GM19099 (cell line): ENCODE results near the gene XRN2.

Experiments used
- POLR2A ChIP-seq: IDR thresholded peaks from 3 replicates; pipeline ENCODE4 v1.6.1; 2011; ENCODE audit warnings: low read depth; ENCODE audit not compliant: insufficient read length; ENCODE audit errors: extremely low read depth

XRN2 gene

DNA sequence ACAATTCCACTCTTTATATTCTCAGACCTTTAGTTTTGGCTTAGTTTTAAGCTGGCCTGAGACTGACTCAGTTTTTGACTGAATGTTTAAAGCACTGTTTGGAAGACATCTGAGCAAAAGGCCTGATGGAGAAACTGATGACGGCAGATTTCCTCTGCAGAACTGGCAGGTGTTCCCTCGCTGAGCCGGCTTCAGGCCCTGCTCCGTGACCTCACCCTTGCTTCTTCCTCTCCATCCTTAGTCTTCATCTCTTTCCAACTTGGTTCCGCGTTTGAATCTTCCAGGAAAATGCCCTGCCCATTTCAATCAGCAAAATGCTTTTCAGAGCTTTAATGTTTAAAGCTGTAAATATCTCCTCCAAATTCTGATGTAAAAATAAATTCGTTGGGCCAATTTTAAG lies 87.6 kb downstream of the XRN2 start:
- TF ChIP-seq POLR2A = no peak

DNA sequence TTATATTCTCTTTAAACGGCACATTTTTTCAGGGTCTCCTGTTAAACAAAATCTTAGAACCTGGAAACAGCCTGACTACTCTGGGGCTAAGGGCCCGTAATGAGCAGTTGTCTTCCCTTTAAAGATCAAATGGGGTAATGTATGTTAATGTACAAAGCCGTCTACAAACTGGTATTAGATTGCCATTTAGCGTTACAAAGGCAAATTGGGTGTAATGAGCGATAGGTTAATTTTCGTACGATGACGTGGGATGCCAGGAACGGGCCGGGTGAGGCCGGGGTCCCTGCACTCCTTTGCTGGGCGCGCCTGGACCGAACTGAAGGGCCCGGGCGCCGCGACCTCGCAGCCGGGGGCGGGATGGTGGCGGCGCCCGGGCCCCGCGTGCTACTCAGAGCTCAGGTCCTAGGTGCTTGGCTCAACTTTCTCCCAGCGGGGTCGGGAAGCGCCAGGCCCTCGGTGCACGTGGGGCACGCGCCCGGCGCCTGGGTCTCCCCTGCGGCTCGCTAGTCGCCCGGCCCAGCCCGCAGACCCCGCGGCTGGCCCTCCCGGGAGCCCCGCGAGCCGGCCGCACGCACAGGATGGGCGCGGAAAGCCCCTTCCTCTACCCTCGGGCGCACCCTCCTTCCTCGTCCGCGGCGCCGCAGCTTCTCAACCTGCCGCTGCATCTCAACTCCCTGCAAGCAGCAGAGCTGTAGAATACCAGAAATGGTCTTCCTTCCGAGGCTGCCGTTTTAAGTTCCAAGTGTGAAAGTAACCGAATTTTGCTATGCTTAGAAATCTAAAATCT lies 88.2 kb downstream of the XRN2 start:
- no peak for TF ChIP-seq POLR2A

DNA sequence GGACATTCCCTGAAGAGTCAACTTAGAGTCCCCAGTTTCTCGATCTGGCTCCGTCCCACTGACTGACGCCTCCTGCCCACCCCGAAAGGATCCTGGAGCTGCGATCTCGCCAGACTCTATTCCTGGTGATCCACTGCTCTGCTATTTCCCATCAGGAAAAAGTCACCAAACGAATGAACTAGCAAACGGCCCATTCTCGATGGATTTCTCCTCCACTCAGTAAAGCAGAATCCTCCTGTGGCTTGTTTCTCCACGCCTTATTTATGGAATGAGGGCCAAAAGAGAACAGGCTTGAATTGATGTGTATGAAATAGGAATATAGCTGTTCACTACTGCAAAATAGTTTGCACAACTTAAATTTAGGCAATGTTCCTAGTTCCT lies 88.8 kb downstream of the XRN2 start:
- no peak for TF ChIP-seq POLR2A

DNA sequence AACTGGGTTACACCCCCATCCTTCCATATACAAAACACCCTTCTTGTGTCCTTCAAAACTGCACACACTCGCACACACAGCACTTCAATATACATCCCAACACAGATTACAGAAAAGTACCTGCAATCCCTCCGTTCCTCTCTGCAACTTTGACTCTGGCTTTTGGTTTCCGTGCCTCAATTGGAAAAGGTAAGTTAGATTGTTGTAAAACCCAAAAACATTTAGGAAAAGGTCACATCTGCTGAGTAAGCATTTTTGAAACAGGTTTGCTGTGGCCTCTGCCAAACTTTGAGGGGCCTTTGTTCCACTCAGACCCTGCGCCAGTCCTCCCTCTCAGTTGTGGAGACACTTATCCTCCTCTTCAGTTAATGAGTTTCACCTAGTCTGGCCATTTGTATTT lies 90.0 kb downstream of the XRN2 start:
- no peak for TF ChIP-seq POLR2A

DNA sequence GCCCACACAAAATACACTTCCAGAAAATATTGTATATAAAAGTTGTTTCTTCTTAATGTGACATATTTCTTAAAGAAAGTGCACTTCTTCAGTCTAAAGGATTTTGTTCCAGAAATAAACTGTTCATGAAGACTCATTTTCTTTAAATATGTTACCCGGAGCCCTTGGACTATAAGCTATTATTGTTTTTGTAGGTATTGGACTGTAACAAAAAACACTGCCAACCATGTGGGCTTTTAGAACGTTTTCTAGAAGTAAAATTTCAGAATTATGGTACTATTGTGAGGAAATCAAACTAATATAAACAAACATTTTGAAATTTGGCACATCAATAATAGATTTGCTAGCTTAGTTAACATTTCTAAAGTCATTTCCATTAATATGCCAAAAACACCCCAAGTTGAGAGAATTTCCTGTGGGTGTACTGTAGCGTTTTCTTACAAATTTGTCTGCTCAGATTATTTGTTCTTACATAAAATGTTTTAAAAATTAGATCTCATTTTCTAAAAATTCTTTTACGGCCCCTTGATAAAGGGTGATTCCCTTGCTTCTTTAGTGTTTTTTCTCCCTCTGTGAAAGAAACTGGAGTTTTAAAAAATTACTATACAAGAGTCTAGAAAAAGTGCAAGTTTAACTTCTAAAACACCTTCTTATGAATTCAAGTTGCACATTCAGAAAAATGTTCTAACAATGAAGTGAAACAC lies 90.8 kb downstream of the XRN2 start:
- no peak for TF ChIP-seq POLR2A

DNA sequence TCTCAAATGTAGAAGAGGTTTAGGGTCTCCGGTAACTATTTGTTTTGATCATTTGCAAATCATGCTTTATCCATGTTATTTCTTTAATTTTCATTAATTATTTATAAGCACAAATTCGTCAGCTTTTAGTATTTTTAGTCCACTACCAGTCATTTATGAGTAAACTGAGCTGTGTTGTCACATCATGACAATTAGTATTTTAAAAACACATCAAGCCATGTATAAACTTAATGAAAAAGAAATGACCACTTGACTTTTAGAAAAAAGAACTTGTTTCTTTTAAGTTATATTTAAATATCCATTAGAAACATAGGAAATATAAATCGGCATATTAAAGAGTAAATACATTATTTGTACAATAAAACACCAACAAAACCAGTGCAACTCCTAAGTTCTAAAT lies 91.4 kb downstream of the XRN2 start:
- TF ChIP-seq POLR2A = no peak

DNA sequence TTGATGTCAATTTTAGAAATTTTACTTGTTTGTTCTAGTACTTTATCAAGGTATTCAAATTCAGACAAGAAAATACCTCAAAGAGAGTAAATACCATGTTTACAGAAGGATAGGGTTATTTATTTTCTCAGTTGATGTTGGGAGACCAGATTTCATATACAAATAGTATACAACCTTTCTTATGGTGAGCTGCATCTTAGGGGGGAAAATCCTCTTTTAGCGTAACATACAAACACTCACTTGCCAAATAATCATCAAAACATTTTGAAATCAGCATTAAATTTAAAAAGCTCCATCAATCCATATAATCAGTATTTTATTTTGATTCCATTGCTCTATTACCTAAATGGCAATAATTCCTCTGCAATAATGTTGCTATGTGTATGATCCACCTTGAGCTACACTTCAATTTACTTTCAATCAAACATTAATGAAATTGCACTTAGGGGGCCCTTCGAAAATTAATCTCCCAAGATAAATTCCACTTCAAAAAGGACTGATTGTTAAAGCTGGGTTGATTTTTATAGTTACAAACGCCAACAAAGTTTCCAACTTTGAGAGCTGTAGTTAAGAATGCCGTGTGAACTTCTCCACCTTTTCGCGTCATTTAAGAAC lies 92.0 kb downstream of the XRN2 start:
- no peak for TF ChIP-seq POLR2A

DNA sequence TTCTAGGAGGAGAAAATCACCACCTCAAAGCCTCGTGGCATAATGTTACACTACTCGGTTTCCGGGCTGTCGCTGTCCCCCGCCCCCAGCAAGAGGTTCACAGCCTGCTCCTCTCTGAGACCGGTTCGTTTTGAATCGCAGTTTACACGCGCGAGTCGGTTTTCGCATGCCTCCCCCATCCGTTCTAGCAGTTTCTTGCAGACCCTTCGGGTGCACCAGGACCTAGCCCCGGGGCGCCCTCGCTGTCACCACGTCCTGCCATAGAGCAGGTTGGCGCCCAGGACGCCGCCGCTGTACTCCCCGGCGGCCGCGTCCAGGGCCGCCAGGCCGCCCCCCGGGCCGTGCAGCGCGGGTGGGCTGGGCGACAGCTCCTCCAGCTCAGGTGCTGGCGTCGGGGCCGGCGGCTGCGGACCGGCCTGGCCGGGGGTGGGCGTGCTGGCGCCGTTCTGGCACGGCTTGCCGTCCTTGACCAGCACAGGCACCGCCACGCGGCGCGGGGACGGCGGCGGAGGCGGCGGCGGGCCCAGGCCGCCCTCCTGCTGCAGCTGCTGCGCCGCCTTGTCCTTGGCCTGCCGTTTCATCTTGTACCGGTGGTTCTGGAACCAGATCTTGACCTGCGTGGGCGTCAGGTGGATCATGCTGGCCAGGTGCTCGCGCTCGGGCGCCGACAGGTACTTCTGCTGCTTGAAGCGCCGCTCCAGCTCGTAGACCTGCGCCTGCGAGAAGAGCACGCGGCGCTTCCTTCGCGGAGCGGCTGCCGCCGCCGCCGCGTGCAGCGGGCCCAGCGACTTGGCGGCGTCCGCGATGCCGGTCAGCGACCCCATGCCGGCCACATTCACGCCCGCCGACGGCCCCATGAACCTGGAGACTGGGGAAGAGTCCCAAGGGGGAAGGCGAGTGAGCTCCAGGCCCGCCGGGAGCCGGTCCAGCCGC lies 92.8 kb downstream of the XRN2 start:
- TF ChIP-seq POLR2A = no peak

DNA sequence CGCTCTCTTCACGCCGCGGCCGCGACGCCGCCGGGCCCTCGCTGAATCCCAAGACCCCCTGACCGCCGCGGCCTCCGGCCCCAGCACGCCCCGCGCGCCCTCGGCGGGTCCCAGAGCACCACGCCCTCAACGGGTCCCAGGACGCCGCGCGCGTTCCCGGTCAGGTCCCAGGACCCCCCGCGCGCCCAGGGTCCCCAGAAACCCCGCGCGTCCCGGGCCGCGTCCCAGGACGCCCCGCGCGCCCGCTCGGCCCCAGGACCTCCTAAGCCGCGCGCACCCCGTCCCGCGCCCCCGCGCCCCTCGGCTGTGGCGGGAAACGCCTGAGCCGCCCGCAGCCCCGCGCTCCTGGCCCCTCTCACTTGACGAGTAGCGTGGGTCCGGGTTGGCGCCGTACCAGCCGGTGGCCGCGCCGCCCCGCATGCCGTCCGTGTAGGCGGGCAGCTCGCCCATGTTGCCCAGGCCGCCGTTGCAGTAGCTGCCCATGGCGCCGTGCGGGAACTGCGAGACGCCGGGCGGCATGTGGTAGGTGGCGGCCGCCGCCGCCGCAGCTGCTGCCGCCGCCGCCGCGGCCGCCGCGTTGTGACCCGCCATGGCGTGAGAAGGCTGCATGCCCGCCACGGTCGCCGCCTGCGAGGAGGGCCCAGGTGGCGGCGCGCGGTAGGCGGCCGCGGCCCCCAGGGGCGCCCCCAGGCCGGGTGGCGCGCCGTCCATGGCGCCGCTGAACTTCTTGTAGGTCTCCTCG lies 93.6 kb downstream of the XRN2 start:
- no peak for TF ChIP-seq POLR2A

DNA sequence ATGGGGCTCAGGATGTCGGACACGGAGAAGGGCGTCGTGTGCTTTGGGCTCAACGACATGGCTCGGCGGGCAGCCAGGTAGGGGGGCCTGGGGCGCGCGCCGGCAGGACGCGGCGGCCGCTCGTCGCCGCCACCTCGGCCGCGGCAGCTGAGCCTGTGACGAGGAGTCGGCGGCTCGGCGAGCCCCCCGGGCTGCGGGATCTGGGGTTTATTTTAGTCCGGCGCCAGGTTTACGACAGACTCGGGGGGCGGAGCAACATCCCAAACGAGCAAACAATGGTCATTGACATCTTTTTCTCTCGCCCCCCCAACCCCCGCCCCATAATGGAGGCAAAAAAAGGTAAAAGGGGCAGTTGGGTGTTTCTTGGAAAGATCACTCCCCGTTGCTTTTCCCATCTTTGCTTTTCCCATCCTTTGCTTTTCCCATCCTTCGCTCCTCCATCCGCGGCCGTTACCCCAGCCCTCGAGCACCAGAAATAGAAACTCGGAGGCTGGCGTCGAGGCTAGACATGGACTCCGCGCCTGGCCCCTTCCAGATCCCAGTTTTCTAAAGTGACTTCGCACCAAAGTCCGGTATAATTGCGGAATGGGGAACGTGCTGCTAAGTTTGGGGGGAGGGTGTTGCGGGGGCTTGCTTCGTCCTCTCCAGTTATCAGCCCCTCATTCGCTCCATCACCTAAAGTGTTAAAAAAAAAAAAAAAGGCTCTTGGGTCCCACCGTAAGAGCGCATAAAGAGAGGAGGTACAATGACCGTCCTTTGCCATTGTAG lies 94.4 kb downstream of the XRN2 start, which contains the start of gene NKX2-4:
Gene NKX2-4 (minus strand): TSS at position 186 of the 768 bp plus-strand sequence. CDS start 127 bp downstream, at position 59.
- TF ChIP-seq POLR2A = no peak

DNA sequence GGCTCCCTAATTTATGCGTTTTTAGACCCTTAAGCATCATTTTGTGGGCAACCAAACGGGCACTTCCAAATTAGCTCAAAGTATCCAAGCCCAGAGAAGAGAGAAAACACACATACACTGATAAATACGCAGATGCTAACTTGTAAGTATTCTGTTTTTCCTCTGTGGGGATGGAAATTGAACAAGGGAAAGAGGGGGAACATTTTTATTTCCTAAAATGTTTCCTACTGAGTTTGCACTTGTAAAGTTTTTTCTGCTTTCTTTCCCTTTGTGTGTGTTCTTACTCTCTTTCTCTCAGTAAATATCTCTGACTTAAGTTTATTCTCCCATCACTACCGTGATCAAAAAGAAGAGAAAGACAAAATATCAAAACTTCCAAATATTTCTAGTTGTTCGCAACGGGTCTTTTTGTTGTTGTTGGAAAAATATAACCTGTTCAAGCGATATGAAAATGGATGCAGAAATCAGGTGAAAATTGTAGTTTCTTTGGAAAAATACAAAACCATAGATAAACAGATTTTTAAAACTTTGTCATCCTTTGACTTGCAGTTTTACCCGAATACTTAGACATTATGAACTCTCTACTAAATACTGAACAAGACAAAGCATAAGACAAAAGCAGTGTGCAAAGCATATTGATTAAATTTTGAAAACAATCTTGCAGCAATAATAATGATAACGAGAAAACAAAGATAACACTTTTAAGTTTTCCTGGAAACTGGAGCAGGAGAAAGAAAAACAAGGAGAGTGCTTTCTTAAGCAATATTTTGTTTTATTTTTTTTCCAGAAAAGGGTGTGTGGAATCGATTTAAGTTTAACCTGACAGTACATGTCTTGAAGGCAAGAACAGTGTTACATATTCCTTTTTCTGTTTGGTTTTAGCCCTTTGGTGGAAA lies 95.2 kb downstream of the XRN2 start:
- TF ChIP-seq POLR2A = no peak

DNA sequence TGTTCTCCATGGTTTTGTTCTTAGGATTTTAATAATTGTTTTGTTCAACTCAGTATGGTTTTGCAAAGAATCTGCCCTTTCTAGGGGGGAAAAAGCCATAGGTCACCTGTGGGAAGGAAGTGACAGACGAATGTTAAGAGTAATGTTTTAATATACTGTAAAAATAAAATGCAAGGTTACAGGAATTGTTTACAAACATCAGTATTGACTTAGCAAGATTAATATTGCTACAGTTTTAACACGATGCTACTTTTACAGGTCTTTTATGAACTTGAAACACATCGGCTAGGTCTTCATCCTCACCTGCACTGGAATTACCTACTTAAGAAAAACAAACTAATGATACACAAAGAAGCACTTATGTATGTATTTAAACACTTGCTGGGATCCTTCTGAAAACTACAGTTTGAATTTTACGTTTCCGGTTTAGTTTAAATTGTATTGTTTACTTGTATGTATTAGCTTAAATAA lies 95.9 kb downstream of the XRN2 start:
- no peak for TF ChIP-seq POLR2A

DNA sequence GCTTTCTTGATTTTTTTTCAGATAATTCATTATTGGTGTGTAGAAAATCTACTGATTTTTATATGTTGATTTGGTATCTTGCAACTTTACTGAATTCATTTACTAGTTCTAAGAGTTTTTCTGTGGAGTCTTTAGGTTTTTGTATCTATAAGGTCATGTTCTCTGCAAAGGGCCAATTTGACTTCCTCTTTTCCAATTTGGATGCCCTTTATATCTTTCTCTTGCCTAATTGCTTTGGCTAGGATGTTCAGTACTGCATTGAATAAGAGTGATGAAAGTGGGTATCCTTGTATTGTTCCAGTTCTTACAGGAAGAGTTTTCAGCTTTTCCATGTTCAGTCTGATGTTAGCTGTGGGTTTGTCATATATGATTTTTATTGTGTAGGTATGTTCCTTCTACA lies 108.6 kb downstream of the XRN2 start:
- no peak for TF ChIP-seq POLR2A
